ENCODE measurements around the gene ETV6.

DNA sequence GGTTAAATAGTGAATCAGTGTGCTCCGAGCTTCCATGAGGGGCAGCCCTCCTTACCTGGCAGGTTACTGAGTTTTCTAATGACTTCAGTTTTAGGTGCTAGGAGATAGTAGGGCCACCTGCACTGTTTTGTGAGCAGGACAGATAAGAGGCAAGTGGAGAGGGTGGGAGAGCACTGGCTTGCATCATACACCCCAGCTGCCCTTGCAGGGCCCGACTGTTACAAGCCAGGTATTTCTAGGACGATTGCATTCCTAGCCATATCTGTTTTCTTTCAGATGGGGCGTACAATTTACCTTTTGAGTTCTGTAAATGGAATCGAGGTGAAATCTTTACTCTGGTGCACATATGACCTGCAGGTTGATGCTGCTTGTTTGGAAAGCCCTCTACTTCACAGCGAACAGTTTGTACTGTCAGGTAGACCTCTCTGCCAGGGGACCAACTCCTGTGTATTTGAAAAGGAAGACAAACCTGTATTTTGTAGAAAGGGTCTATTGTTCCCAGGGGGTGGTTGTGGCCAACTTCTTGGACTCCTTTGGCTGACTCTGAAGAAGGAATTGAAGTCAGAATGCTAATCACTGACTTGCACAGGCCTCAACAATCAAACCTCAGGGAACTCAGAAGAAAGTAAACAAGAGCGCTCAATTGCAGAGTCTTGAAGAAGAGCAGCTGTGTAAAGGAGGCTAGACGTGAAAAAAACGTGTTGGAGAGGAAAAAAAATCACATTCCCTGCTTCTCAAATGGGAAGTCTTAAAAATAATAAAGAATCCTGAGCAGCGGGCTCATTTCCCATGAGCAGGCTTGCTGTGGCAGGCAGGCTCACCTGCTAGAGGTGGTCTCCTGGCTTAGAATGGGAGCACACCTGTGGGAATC is 57.3 kb downstream of the ETV6 start:
- TF ChIP-seq, protein P1, sequence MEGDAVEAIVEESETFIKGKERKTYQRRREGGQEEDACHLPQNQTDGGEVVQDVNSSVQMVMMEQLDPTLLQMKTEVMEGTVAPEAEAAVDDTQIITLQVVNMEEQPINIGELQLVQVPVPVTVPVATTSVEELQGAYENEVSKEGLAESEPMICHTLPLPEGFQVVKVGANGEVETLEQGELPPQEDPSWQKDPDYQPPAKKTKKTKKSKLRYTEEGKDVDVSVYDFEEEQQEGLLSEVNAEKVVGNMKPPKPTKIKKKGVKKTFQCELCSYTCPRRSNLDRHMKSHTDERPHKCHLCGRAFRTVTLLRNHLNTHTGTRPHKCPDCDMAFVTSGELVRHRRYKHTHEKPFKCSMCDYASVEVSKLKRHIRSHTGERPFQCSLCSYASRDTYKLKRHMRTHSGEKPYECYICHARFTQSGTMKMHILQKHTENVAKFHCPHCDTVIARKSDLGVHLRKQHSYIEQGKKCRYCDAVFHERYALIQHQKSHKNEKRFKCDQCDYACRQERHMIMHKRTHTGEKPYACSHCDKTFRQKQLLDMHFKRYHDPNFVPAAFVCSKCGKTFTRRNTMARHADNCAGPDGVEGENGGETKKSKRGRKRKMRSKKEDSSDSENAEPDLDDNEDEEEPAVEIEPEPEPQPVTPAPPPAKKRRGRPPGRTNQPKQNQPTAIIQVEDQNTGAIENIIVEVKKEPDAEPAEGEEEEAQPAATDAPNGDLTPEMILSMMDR (conservative IDR thresholded peaks at IDR 0.05; ENCODE audit: low read length): no peak
- no peak for TF ChIP-seq EZH2phosphoT487 (IDR thresholded peaks at IDR 0.05; ENCODE audit: borderline replicate concordance)
